Kidney (tissue), 14 donors: ENCODE data around the gene LYZL4. TPM values are rescaled to one million over a fixed set of nuclear protein-coding genes. Genes with fewer than 3 reads are reported as not detected.

ENCODE experiments used
- DNase-seq, 5 donors: peaks; one replicate each; pipeline ENCODE4 v3.0.0-alpha.2; 2013 to 2020
- FAIRE-seq: peaks from 2 replicates; lab custom pipeline; 2012; peaks lifted over from hg19 to GRCh38; lab: Jason Lieb, UNC
- H3K27ac ChIP-seq, 2 donors: one replicate each; pipeline ENCODE4 v1.7.0; 2013; ENCODE audit warnings: low read depth in 2 of 2, low read length in 2 of 2, inconsistent platforms in 1 of 2
- H3K27me3 ChIP-seq: one replicate; pipeline ENCODE4 v1.7.1; 2013; ENCODE audit warnings: low read length, inconsistent platforms; ENCODE audit not compliant: control insufficient read depth, insufficient read depth
- H3K36me3 ChIP-seq, 3 donors: one replicate each; pipeline versions ENCODE4 v1.7.0 to v1.7.1; 2013; ENCODE audit warnings: low read length in 3 of 3, control low read depth in 1 of 3, inconsistent platforms in 1 of 3; ENCODE audit not compliant: insufficient read depth in 3 of 3, control insufficient read depth in 2 of 3
- H3K4me1 ChIP-seq, 3 donors: one replicate each; pipeline versions ENCODE4 v1.7.0 to v1.7.1; 2013; ENCODE audit warnings: low read length in 3 of 3, inconsistent platforms in 1 of 3, low read depth in 1 of 3; ENCODE audit not compliant: control insufficient read depth in 2 of 3, insufficient read depth in 2 of 3
- H3K4me3 ChIP-seq, 3 donors: one replicate each; pipeline versions ENCODE4 v1.7.0 to v1.8.1; 2013; ENCODE audit warnings: low read length in 3 of 3, control low read depth in 1 of 3, inconsistent platforms in 1 of 3
- H3K9ac ChIP-seq, 3 donors: one replicate each; pipeline versions ENCODE4 v1.7.0 to v1.7.1; 2013; ENCODE audit warnings: low read length in 3 of 3, control low read depth in 1 of 3, inconsistent platforms in 1 of 3
- H3K9me3 ChIP-seq, 3 donors: one replicate each; pipeline versions ENCODE4 v1.7.0 to v1.7.1; 2013; ENCODE audit warnings: low read length in 3 of 3, control low read depth in 1 of 3, inconsistent platforms in 1 of 3; ENCODE audit not compliant: control insufficient read depth in 2 of 3, insufficient read depth in 1 of 3
- intact Hi-C: fragments of 100-400 bp; cut with DNase I; formaldehyde crosslinking; loops from one replicate; pipeline ENCODE4 v1.11.1; 2022
- polyA plus RNA-seq: library from polyadenylated mRNA; stranded (reverse); fragments of 350-450 nt; fragmentation: Illumina TruSeq; extraction: RNeasy Lipid Tissue Mini Kit (QIAGEN cat#74804); gene quantifications from one replicate; pipeline ENCODE4 v1.2.3, GENCODE V29; 2014; ENCODE audit warnings: low read depth, low replicate concordance; ENCODE audit not compliant: insufficient read depth
- total RNA-seq: library from RNA; stranded (reverse); fragmentation: NEBNext Ultra II Directional; extraction: Animal tissue kit (Norgen Biotek cat#: 25700); gene quantifications from one replicate; pipeline ENCODE4 v1.2.1, GENCODE V29; 2021
- TF ChIP-seq, protein P1 (sequence below): IDR thresholded peaks from 3 replicates; pipeline ENCODE4 v1.5.1; 2012; ENCODE audit warnings: mild to moderate bottlenecking, moderate library complexity, borderline replicate concordance; ENCODE audit not compliant: insufficient read depth; ENCODE audit errors: extremely low read depth
- donor health status: control.
- donor health status: control.
- donor health status: control.
- donor health status: control.
- donor health status: control.
- donor health status: DM: yes; HTN: yes; CAD: no.
- donor health status: Normal renal cell carcinoma (clear cell type).

LYZL4 gene
- total and polyA plus RNA-seq, 2 donors from 2014 or later, result not detected

GRCh38 chr3:42421818-42422796 is 11.7 kb upstream of the LYZL4 start:
- FAIRE-seq, result no peak
- H3K27me3 ChIP-seq, result no peaks in the 10 kb centered on the region
- no peaks in the 10 kb centered on the region for H3K9me3 ChIP-seq
- no peak overlapping the region for H3K27ac ChIP-seq
- no peak for DNase-seq
- no peak overlapping the region for H3K9ac ChIP-seq
- TF ChIP-seq, protein P1, sequence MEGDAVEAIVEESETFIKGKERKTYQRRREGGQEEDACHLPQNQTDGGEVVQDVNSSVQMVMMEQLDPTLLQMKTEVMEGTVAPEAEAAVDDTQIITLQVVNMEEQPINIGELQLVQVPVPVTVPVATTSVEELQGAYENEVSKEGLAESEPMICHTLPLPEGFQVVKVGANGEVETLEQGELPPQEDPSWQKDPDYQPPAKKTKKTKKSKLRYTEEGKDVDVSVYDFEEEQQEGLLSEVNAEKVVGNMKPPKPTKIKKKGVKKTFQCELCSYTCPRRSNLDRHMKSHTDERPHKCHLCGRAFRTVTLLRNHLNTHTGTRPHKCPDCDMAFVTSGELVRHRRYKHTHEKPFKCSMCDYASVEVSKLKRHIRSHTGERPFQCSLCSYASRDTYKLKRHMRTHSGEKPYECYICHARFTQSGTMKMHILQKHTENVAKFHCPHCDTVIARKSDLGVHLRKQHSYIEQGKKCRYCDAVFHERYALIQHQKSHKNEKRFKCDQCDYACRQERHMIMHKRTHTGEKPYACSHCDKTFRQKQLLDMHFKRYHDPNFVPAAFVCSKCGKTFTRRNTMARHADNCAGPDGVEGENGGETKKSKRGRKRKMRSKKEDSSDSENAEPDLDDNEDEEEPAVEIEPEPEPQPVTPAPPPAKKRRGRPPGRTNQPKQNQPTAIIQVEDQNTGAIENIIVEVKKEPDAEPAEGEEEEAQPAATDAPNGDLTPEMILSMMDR, result no peak
- no peaks in the 10 kb centered on the region for H3K36me3 ChIP-seq
- intact Hi-C loops, result no loop called here
- H3K4me1 ChIP-seq, result no peaks in the 10 kb centered on the region
- no peak overlapping the region for H3K4me3 ChIP-seq

GRCh38 chr3:42419563-42419962 is 9.2 kb upstream of the LYZL4 start:
- Histone ChIP-seq H3K4me1 (no peaks in the 10 kb centered on the region), H3K27me3 (no peaks in the 10 kb centered on the region), H3K36me3 (no peaks in the 10 kb centered on the region), H3K9me3 (no peaks in the 10 kb centered on the region), H3K4me3 (no peak overlapping the region), H3K9ac (no peak overlapping the region), H3K27ac (no peak overlapping the region)
- DNase-seq, result no peak
- TF ChIP-seq, protein P1, result no peak
- intact Hi-C loops, result no loop called here
- FAIRE-seq, result no peak

DNA sequence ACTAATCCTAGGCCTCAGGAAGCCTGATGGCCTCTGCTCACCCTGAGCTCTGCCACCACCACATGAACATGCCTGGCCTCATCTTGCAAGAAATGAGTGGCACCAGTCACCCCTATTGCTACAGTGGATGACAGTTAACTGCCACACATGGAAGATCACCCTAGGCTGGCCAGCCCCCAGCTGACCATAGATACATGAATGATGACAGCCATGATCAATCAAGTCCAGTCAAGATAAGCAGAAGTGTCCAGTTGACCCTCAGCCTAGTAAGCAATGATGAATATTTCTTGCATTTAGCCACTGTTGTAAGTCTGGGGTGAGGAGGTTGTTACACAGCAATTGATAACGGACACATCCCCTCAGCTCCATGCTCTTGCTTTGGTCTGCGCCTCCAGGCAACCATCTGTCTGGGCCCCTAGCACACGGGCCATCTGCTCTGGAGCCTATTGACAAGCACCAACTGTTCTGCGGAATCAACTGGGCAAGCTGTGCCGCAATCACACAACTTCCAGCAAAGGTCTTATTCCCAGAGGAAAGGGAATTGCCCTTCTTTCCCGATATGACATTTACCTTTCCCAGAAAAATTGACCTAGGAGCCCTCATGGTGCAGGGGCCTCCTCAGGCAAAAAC is 2.2 kb upstream of the LYZL4 start:
- Histone ChIP-seq H3K9me3 (no peaks in the 10 kb centered on the region), H3K9ac (no peak overlapping the region), H3K27me3 (no peaks in the 10 kb centered on the region), H3K27ac (no peak overlapping the region), H3K4me3 (no peak overlapping the region), H3K36me3 (no peaks in the 10 kb centered on the region), H3K4me1 (no peaks in the 10 kb centered on the region)
- FAIRE-seq, result no peak
- intact Hi-C loops, result no loop called here
- no peak for DNase-seq
- TF ChIP-seq, protein P1, result no peak
